GM18505 (cell line): ENCODE measurements around the gene SUPV3L1.
A peak's percentile ranks its signal among the peaks of the same experiment; 100 is the strongest.

Experiments used
- ATAC-seq: cut with Tn5 transposase; IDR thresholded peaks from one replicate; pipeline ENCODE4 v1.9.1; 2021; ENCODE audit not compliant: unreplicated experiment
- POLR2A ChIP-seq: IDR thresholded peaks from 4 replicates; pipeline ENCODE4 v1.6.1; 2011; ENCODE audit warnings: borderline replicate concordance; ENCODE audit not compliant: insufficient read depth, insufficient read length; ENCODE audit errors: extremely low read depth

The SUPV3L1 gene

GRCh38 chr10:69229616-69229916, 49.5 kb downstream of the SUPV3L1 start:
- no peak for ATAC-seq
- peak; percentile 39 for TF ChIP-seq POLR2A

- no peak for TF ChIP-seq POLR2A
- ATAC-seq = no peak
These were observed 50.1 kb downstream of the SUPV3L1 start for GRCh38 chr10:69230128-69230527.

- no peak for TF ChIP-seq POLR2A
- ATAC-seq = no peak
These were observed 52.2 kb downstream of the SUPV3L1 start for GRCh38 chr10:69232252-69232651.

GRCh38 chr10:69232736-69233480, 52.9 kb downstream of the SUPV3L1 start:
- TF ChIP-seq POLR2A = no peak
- ATAC-seq = no peak

GRCh38 chr10:69234447-69234846, 54.4 kb downstream of the SUPV3L1 start:
- no peak for ATAC-seq
- TF ChIP-seq POLR2A = no peak

- TF ChIP-seq POLR2A = no peak
- ATAC-seq = peak; percentile 90
These were observed 57.6 kb downstream of the SUPV3L1 start for GRCh38 chr10:69237528-69238159.

GRCh38 chr10:69239136-69239535, 59.1 kb downstream of the SUPV3L1 start:
- no peak for ATAC-seq

GRCh38 chr10:69239816-69240434, 59.9 kb downstream of the SUPV3L1 start:
- ATAC-seq = no peak
- no peak for TF ChIP-seq POLR2A

More at GRCh38 chr10:69239136-69239535, 59.1 kb downstream of the SUPV3L1 start:
- no peak for TF ChIP-seq POLR2A

GRCh38 chr10:69240455-69240854, 60.4 kb downstream of the SUPV3L1 start:
- ATAC-seq = no peak
- no peak for TF ChIP-seq POLR2A

GRCh38 chr10:69241575-69241974, 61.5 kb downstream of the SUPV3L1 start:
- no peak for ATAC-seq
- TF ChIP-seq POLR2A = no peak

- no peak for ATAC-seq
- no peak for TF ChIP-seq POLR2A
These were observed 62.2 kb downstream of the SUPV3L1 start for GRCh38 chr10:69242040-69242851.

- TF ChIP-seq POLR2A = no peak
- ATAC-seq = no peak
These were observed 62.8 kb downstream of the SUPV3L1 start for GRCh38 chr10:69242852-69243212.

GRCh38 chr10:69243817-69244216, 63.8 kb downstream of the SUPV3L1 start:
- TF ChIP-seq POLR2A = no peak
- no peak for ATAC-seq
